Activated effector memory CD4-positive, alpha-beta T cell treated with Interleukin-2 at 50 U/mL for 16 hours (primary cell): ENCODE results near the gene GLRX5.

ENCODE experiments used
- DNase-seq: peaks from one replicate; pipeline ENCODE4 v3.0.0-alpha.2; 2020

The GLRX5 gene

DNA sequence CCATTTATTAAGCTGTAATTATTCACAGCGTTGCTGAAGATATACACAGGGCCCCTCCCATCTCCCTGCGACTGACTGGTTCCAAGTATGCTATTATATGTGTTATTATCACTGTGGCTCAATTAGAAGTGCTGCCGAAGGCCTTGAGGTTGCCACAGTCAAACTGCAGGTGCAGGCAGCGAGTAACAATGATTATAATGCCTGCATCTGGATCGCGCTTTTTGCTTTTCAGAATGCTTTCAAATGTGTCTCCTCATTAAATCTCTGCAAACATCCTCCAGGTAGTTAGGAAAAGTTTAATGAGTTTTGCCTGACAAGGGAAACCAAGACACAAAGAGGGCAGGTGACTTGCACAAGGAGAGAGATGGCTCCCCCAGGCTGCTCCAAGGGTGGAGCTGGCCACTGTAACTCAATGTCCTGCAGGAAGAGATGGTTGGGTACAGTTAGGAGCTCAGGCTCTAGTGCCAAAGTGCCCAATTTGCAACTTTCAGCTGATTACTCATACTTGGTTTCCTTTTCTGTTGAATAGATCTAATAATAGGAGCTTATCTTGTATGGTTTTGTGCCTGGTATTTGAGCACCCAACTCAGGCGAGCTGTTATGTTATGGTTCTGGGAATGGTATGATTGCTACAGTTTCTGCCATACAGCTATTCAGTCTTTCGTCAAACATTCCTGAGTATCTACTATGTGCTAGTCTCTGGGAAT is 16.7 kb upstream of the GLRX5 start:
- DNase-seq = no peak

DNA sequence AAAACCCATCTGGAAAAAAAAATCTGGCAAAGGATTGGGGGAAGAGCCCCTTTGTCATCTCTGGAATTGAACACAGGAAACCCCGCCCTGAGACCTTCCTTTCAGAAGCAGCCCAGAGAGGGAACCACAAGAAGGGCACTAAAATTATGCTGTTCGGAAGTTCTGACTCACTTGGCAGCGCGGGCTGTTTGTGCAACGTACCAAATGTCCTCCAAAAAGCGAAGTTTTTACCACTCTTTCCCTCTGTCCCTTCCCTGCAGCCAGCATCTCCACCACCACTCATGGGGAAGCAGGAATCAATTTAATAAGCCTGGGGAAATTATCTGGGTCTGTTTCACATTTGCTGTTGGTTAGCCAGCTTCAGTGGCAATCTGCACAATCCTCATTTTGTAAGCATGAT is 15.2 kb upstream of the GLRX5 start:
- peak; percentile 65 for DNase-seq

DNA sequence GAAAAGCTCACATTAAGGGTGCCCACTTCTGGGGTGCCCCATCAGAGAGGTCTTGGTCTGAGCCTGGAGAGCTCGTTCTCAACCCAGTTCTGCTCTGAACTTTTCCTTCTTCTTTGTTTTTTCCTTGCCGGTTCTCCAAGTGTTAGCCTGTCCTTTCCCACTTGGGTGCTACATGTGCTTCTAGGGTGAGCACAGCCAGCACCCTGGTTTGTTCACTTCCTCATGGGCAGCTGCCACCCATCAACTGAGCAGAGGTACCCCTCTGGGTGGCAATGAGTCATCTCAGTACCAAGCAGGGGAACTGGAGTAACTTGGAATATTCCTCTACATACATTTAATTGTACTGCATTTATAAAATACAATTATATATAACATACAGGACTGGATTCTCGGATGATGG is 14.5 kb upstream of the GLRX5 start:
- no peak for DNase-seq

DNA sequence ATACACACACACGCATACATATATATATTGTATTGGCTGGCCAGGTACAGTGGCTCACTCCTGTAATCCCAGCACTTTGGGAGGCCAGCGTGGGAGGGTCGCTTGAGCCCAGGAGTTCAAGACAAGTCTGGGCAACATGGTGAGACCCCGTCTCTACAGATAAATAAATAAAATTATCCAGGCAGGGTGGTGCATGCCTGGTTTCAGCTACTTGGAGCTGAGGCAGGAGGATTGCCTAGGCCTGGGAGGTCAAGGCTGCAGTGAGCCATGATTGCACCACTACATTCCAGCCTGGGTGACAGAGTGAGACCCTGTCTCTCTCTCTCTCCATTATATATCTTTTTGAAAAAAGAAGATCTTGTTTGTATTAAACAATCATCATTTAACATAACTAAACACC is 13.8 kb upstream of the GLRX5 start:
- DNase-seq = no peak

DNA sequence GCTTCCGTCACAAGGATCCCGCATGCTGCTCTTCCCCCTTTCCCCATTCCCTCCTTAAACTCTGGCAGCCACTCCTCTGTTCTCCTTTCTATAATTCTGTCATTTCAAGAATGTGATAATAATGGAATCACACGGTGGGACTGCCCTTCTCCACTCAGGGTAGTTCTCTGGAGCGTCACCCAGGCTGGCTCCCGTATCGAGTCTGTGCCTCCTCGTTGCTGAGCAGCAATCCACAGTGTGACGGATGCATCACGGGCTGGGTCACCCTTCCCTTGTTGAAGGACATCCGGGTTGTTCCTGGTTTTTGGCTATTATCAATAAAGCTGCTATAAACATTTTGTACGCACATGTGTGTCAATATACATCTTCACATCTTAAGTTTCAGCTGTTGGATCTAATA is 12.7 kb upstream of the GLRX5 start:
- DNase-seq = no peak

DNA sequence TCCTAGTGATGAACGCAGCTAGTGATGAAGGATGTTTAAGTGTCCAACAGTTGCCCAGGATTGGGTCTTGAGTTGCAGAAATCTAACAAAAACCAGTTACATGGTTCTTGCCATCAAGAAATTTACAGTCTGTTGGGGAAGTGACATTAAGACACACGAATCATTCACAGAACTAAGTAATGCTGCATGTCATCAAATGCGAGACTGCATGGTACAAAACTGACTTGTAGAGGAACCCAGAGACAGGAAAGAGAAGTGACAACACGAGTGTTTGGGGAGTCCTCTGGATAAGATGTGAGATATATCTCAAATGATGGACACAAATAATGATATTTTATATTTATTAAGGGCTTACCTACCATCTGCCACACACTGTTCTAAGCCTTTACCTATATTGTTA is 12.3 kb upstream of the GLRX5 start:
- DNase-seq = no peak

DNA sequence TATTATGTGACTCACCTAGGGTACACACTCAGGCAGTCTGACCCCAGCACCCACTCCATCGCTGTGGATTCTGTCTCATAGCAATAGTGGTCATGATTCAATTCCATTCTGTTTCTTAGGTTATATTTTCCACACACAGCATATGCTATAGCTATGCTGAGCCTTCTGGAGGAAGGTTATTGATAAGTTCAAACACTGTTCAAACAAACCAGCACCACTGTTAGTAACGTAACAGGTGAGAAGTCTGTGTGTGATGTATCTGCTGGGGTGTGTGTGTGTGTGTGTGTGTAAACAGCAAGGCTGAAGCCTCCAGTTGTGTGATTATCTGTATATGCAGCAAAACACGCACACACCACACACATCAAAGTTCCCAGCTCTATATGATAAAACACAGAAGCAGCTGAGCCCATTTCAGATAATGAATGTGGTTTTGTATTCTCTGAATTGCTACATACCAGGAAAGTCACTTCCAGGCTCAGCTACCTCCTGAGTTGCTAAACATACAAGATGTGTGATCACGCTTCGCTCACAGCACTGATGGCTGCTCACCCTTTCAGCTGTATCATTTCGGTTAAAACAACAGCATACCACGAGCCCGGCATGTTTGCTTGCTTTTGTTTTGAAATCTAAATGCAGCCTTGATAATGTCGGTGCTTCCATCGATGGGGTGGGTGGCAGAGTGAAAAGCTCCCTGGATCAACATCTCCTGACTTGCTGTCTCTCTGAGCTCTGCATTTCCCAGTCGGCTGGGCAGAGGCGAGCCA is 11.6 kb upstream of the GLRX5 start:
- DNase-seq = no peak

DNA sequence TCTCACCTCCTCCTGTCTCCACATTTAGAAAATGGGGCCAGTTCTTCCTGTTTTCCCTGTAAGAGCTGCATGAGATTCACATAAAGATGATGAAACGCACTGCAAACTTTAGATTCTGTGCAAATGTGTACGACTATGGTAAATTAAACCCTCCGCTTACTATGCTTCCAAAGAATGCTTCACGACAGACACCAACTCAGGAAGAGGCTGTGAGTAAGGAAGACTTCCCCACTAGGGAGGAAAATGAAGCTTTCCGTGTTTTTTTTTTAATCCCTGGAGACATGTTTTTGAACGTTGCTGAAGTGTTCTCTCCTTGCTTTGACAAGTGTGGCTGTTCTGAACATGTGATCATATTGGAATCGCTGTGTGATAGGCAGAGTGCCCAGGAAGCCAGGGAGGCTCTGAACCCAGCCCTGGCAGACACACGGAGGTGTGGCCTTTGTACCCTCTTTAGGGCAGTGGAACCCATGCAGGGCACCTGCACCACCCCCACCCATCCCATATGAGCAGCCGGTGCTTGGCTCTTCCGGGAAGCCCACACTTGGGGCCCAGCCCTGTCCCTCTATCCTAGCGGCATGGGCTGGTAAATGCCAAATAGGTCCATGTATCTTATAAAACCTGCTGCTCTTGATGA is 10.9 kb upstream of the GLRX5 start:
- peak; percentile 48 for DNase-seq

DNA sequence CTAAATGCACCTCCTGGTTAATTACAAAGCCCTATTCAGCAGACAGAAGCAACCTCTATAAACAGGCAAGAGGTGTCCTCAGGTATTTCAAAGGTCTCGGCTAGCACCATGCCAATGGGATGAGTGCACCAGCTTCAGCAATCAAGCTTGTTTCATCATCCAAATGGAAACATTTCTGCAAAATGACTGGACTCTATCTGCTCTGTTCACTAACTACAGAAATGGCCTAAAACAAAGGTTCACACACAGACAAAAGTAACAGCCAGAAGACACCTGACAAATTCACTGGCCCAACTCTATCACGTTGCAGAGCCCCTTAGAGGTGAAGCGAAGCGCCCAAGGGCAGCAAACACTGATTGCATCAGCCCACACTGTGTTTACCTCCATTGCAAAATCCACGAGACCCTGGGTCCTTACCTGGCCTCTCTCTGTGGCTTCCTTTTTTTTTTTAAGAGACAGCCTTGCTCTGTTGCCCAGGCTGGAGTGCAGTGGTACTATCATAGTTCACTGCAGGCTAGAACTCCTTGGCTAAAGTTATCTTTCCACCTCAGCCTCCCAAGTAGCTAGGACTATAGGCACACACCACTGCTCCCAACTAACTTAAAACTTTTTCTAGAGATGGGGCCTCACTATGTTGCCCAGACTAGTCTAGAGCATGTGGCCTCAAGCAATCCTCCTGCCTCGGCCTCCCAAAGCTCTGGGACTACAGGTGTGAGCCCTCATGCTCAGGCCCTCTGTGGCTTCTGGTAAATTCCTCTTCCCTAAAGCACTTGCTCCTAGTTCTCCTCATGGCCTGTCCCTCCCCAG is 9.9 kb upstream of the GLRX5 start:
- DNase-seq = no peak

DNA sequence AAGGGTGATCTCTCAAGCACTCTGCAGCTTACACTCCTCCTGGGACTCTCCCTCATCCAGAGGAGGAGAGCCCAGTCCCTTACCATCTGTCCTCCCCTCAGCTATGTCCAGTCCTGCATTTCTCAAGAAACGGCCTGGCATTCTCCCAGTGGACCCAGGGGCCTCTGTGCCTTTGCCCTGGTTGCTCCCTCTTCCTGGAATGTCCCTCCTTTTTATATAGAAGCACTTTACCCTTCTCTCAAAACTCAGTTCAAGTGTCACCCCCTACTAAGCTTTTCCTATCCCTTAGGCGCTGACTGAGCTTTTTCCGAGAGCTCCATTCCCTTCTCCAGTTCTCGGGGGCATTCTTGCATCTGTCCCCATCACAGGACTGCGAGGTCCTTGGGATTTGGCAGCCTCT is 8.9 kb upstream of the GLRX5 start:
- DNase-seq = no peak

DNA sequence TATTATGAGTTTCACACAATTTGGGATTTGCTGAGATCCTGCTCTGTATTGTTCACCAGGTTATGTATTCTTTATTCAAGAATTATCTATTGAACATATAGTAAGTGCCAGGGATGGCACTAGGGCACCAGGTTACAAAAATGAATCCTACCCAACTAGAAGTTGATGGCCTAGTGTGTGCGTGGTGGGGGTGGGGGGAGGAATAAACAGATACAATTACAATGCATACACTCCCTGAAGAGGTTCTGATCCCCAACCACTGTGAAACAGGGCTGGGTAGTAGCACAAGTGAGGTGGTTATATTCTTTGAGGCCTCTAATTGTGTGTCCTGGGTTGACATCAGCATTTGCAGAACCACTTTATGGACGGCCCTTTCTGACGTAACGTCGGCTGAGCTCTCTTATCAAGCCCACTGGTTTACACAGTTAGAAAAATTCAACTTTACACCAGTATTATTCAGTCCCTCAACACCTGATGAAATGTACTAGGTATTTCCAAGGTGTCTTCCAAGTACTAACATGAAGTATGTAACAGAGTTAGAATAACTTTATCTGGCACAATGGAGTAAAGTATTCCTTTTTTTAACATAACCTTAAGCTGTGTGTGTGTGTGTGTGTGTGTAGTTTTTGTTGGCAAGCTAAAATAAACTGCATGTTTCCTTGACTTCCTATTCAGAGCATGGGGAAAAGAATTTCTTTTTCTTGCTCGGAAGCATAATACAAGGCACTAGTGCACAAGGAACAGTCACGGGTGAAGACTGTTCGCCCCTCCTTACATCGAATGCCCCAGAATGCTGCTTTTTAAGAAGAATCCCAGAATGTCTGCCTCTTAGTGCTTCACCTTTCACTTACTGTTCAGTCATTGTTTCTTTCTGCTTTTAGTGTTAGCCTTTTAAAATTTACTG is 8.1 kb upstream of the GLRX5 start:
- DNase-seq = no peak

DNA sequence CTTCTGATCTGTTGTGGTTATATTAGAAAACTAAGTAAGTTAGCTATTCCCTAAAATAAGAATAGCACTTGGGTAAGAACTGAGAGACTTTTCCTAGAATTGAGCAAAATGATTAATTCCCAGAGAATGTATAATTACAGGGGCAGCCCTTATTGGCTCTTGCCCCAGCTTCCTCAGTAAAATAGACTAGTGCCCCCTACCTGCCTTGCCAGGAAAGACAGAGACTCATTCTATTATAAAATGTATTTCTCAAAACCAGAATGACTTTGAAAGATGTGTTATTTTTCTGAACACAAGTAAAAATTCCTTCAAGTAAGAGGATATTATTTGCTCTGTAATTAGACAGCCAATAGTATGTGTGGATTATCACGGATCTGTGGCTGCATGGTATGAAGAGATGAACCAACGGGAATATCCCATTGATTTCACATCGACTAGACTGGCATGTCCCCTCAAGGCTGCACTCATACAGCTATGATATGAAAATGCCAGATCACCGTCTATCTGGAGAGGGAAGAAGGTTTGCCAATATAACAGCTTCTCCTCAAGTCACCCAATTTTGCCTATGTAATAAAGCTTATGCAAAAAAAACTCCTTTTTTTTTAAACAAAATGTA is 7.4 kb upstream of the GLRX5 start:
- no peak for DNase-seq

DNA sequence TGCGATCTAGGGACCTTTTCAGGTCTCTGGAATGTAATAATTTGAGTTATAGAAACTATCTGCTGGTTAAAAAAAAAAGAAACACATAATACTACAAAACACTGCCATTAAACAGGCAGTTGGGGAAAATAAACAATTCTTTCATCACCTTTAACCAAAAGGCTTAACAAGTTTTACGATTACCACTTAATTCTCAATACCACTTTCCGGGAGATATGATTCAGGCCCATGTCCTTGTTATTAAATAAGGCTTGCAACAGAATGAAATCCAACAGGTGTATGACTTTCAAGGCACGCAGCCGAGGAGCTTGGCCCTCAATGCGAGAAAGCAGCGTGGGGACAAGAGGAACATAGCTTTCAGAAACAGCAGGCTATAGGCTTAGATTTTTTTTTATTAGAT is 5.6 kb upstream of the GLRX5 start:
- DNase-seq = no peak

DNA sequence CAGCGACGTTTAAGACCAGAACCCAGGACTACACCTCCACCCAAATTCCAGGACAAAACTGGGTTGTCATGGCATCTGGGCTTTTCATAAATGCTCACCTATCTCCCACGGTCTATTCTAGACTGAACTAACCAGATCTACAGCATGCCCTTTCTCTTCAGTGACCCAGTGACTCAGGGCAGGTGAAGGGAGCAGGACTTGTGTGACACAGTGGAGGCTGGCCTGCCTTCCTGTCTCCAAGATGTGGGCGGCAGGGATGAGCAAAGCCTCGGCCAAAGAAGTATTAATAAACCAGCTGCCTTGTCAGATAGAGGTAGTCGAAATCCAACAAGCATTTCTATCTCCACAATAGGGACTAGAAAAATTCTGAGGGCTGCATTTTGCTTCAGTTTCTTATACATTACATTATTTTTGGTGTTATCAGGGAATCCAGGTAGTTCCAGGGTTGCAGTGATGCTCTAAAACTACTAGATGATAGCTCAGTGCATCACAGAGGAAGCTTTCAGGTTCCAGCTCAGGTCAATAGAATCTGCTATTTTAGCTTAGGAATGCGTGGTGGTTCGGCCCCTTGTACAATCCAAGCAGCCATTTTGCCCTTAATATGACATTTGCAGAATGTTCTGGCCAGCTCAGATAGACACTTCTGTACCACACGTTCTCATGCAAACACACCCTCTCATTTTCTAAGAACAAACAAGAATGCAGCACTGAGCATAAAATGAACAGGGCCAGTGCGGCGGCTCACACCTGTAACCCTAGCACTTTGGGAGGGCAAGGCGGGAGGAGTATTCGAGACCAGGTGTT is 4.2 kb upstream of the GLRX5 start:
- DNase-seq = no peak

DNA sequence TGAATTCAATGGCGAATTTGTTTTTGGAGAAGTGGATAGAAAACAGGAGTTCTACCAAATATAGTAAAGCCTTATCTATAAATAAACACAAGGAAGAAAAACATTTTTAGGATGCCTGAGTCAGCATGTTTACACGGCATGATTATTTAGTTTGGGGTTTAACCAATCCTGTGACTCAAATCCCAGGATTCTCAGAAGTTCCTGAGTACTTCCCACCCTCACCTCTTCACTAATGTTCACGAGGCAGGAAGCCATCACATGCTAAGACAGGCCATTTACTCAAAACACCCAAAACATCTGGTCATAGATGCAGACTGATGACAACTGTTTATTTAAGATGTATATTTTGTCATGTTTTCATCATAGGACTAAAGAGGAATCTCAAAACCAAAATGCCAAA is 3.4 kb upstream of the GLRX5 start:
- no peak for DNase-seq

DNA sequence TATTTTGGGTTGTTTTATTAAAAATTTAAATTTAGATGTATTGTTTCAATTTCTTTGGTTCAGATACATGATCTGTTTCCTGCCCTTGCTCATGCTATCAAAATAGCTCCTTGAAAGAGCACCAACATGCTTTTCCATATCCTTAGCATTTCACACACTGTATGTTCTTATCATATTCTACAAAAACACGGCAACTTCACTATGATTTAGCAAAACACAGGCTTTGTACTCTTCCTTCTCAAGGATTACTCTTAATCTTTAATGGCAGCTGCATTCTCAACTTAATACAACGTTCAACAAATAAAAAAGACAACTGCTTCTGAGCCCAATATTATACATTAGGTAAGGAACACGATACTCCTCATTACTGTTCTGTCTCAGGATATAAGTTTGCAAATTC is 2.9 kb upstream of the GLRX5 start:
- DNase-seq = no peak

DNA sequence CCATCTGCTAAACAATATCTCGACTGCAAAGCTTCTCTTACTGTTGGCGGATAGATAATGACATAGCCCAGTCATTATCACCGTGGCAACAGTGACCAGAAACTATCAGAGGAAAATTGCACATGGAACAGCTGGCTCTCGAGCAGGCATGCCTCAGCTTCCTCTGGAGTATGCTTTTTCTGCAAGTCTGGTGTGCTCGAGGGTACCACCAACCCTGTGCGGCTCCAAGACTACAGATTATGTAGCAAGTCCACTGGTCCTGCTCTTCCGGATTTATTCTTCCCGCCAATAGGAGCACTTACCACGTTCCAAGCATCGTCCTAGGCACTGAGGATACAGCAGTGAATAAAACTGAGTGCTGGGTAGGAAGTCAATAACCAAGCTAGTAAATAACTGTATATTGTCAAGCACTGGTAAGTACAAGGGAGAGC is 1.4 kb upstream of the GLRX5 start:
- DNase-seq = no peak

DNA sequence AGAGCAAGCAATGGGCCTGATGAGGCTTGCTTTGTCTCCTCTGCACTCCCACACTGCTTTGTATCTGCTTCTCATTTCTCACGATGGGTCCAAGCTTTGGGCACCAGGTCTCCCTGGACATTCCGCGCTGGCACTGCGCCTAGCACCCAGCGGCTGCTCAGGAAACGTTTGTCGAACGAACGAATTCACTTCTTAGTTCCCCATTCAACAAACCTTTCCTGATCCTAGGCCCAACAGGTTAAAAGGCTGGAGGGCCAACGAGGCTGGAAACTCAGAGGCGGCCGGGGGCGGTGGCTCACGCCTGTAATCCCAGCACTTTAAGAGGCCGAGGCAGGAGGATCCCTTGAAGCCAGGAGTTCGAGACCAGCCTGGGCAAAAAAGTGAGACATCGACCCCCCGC is 1.0 kb upstream of the GLRX5 start:
- DNase-seq = no peak

DNA sequence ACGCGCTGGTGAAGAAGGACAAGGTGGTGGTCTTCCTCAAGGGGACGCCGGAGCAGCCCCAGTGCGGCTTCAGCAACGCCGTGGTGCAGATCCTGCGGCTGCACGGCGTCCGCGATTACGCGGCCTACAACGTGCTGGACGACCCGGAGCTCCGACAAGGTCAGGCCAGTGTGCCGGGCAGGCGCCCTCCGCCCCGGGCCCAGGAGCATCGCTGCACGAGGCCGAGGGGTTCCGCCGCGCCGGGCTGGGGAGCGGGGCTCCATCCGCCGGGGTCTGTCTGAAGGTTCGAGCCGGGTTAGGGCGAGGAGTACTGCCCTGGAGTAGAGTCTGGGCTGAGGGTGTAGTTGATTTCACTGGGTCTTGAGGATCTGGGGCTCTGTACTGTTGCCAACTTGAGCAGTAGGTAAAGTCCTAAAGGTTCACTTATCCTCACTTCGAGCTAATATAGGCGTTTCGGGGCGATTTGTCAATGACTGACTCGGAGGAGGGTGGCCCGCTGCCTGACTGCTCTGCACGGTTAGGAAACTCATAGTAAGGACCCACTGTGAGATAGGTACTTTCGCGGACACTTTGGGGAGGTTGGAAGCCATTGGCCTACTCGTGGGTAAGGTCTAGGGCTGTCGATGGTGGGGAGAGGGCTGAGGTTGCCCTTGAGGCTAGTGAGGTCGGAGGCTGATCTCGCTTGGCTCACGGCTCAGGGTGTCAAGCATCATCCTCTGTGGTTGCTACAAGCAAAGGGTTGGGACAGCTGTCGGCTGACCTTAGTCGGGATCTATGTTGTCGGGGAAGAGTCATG is 574 bp downstream of the GLRX5 start:
- DNase-seq = no peak

DNA sequence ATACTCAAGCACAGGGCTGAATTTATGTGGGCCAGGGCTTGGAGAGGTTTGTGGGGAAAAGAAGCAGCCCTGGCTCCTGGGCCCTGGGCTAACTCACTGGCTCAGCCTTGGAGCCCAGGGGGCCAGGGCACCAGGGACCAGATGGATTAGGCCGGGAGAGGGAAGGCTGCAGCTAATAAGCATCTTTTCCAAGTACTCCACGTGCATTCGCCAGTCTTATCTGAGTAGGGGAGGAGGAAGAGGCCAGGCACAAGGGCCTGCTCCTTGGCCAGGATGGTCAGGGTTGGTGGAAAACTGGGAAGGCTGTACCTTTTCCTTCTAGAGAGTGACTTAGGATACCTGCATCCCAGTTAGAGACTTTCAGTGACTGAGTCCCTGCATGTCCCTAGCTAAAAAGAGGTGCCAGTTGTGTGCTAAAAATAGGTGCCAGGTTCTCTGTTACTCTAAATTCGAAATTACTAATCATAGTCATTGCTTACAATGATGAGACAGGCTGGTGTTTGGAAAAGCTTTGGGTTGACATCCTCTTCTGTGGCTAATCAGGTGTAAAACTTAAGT is 1.3 kb downstream of the GLRX5 start:
- DNase-seq = no peak
